Activated naive CD4-positive, alpha-beta T cell treated with anti-CD3 and anti-CD28 coated beads, Interleukin-2, amount 50 U/mL, for 16 hours (primary cell): ENCODE results near the gene ALDH1A2.
"Not testable (repeated sequence)": the region's sequence is repeated elsewhere in the genome, so short reads cannot be mapped to it uniquely, and the experiment has no call there.

Experiments
- DNase-seq: peaks from one replicate; pipeline ENCODE4 v3.0.0-alpha.2; 2020

ALDH1A2 gene

GRCh38 chr15:58066042-58066867, 744 bp upstream of the ALDH1A2 start:
- peak; percentile 50 for DNase-seq

- peak; percentile 9 for DNase-seq
These were observed 499 bp downstream of the ALDH1A2 start for GRCh38 chr15:58064980-58065444.

- DNase-seq: no peak
These were observed 1.2 kb downstream of the ALDH1A2 start for GRCh38 chr15:58064082-58064979.

- DNase-seq: no peak
These were observed 1.9 kb downstream of the ALDH1A2 start for GRCh38 chr15:58063614-58064013.

- DNase-seq: no peak
These were observed 2.5 kb downstream of the ALDH1A2 start for GRCh38 chr15:58062983-58063382.

- no peak for DNase-seq
These were observed 3.3 kb downstream of the ALDH1A2 start for GRCh38 chr15:58062175-58062574.

GRCh38 chr15:58060575-58060974, 4.9 kb downstream of the ALDH1A2 start:
- DNase-seq: no peak

- DNase-seq: no peak
These were observed 6.8 kb downstream of the ALDH1A2 start for GRCh38 chr15:58058729-58059128.

- DNase-seq: no peak
These were observed 7.4 kb downstream of the ALDH1A2 start for GRCh38 chr15:58058073-58058472.

GRCh38 chr15:58057559-58057958, 8.0 kb downstream of the ALDH1A2 start:
- no peak for DNase-seq

GRCh38 chr15:58056015-58056414, 9.5 kb downstream of the ALDH1A2 start:
- DNase-seq: no peak

GRCh38 chr15:58053315-58054153, 12.0 kb downstream of the ALDH1A2 start:
- DNase-seq: no peak

GRCh38 chr15:58052334-58052733, 13.2 kb downstream of the ALDH1A2 start:
- no peak for DNase-seq

GRCh38 chr15:58049520-58050227, 15.8 kb downstream of the ALDH1A2 start:
- DNase-seq: no peak

GRCh38 chr15:58048261-58048660, 17.2 kb downstream of the ALDH1A2 start:
- no peak for DNase-seq

GRCh38 chr15:58047149-58047548, 18.4 kb downstream of the ALDH1A2 start:
- no peak for DNase-seq

GRCh38 chr15:58046467-58046866, 19.0 kb downstream of the ALDH1A2 start:
- no peak for DNase-seq

- DNase-seq: not testable (repeated sequence)
These were observed 20.1 kb downstream of the ALDH1A2 start for GRCh38 chr15:58045376-58045775.

GRCh38 chr15:58044551-58044950, 21.0 kb downstream of the ALDH1A2 start:
- no peak for DNase-seq

- DNase-seq: peak; percentile 50
These were observed 22.2 kb downstream of the ALDH1A2 start for GRCh38 chr15:58043192-58043903.

GRCh38 chr15:58042006-58042405, 23.5 kb downstream of the ALDH1A2 start:
- DNase-seq: no peak
